22Rv1 (cell line): Measurements from ENCODE around the gene FBXO2.

Experiments
- ZFX ChIP-seq: fragments of 450-650 bp; IDR thresholded peaks from 2 replicates; pipeline ENCODE4 v1.6.1; 2017; ENCODE audit warnings: antibody characterized with exemption, borderline replicate concordance
- TF ChIP-seq, protein P1 (sequence below): fragments of 450-650 bp; IDR thresholded peaks from 2 replicates; pipeline ENCODE4 v1.5.1; 2017; ENCODE audit warnings: mild to moderate bottlenecking

GRCh38 chr1:11674488-11674887, 20.3 kb upstream of the FBXO2 start:
- TF ChIP-seq, protein P1, sequence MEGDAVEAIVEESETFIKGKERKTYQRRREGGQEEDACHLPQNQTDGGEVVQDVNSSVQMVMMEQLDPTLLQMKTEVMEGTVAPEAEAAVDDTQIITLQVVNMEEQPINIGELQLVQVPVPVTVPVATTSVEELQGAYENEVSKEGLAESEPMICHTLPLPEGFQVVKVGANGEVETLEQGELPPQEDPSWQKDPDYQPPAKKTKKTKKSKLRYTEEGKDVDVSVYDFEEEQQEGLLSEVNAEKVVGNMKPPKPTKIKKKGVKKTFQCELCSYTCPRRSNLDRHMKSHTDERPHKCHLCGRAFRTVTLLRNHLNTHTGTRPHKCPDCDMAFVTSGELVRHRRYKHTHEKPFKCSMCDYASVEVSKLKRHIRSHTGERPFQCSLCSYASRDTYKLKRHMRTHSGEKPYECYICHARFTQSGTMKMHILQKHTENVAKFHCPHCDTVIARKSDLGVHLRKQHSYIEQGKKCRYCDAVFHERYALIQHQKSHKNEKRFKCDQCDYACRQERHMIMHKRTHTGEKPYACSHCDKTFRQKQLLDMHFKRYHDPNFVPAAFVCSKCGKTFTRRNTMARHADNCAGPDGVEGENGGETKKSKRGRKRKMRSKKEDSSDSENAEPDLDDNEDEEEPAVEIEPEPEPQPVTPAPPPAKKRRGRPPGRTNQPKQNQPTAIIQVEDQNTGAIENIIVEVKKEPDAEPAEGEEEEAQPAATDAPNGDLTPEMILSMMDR: no peak
- no peak for TF ChIP-seq ZFX
